Vagina (tissue), 2 donors: ENCODE data around the gene RANGAP1. TPM values are rescaled to one million over a fixed set of nuclear protein-coding genes. Genes with fewer than 3 reads are reported as not detected.

Source experiments
- DNase-seq, 2 donors: peaks; one replicate each; pipeline ENCODE4 v3.0.0-alpha.2; 2017; ENCODE audit errors: extremely low spot score in 2 of 2
- H3K27ac ChIP-seq: fragments of 200-600 bp; sonication (generic); one replicate; pipeline ENCODE4 v1.5.1; 2019
- H3K27me3 ChIP-seq: fragments of 200-600 bp; sonication (generic); one replicate; pipeline ENCODE4 v1.5.1; 2019
- H3K36me3 ChIP-seq, 2 donors: fragments of 200-600 bp; sonication (generic); one replicate each; pipeline ENCODE4 v1.5.1; 2017 to 2019
- H3K4me1 ChIP-seq: fragments of 200-600 bp; sonication (generic); one replicate; pipeline ENCODE4 v1.5.1; 2019
- H3K4me3 ChIP-seq, 2 donors: fragments of 200-600 bp; sonication (generic); 1 replicate in 1 of 2; 2 replicates in 1 of 2; pipeline ENCODE4 v1.5.1; 2016 to 2019
- H3K9me3 ChIP-seq: fragments of 200-600 bp; sonication (generic); one replicate; pipeline ENCODE4 v1.5.1; 2019
- CTCF ChIP-seq, 3 experiments: fragments of 450-650 bp in 2 of 3; fragments of 200-600 bp in 1 of 3; sonication (generic) in 1 of 3; IDR thresholded peaks; one replicate each; pipeline ENCODE4 v1.5.1; 2017 to 2019; ENCODE audit warnings: antibody characterized with exemption in 3 of 3, mild to moderate bottlenecking in 2 of 3, moderate library complexity in 2 of 3
- POLR2A ChIP-seq, 2 donors: fragments of 450-650 bp; IDR thresholded peaks; one replicate each; pipeline ENCODE4 v1.6.1; 2017; ENCODE audit warnings: antibody characterized with exemption in 2 of 2, mild to moderate bottlenecking in 2 of 2, moderate library complexity in 2 of 2
- POLR2AphosphoS5 ChIP-seq, 2 donors: sonication (generic); formaldehyde crosslinking; IDR thresholded peaks; one replicate each; pipeline ENCODE4 v1.9.0; 2017; ENCODE audit warnings: antibody characterized with exemption in 2 of 2, mild to moderate bottlenecking in 2 of 2, low read depth in 1 of 2; ENCODE audit not compliant: insufficient read depth in 1 of 2
- intact Hi-C: fragments of 100-400 bp; cut with DNase I; formaldehyde crosslinking; loops from one replicate; pipeline ENCODE4 v1.15.1; 2023
- total RNA-seq: library from RNA; depleted of rRNA; stranded (reverse); fragments of >200 nt; gene quantifications from one replicate; pipeline ENCODE4 v1.2.3, GENCODE V29; 2016

RANGAP1 gene
- total RNA-seq, 1 donor from 2014 or later: 45.7 TPM

DNA sequence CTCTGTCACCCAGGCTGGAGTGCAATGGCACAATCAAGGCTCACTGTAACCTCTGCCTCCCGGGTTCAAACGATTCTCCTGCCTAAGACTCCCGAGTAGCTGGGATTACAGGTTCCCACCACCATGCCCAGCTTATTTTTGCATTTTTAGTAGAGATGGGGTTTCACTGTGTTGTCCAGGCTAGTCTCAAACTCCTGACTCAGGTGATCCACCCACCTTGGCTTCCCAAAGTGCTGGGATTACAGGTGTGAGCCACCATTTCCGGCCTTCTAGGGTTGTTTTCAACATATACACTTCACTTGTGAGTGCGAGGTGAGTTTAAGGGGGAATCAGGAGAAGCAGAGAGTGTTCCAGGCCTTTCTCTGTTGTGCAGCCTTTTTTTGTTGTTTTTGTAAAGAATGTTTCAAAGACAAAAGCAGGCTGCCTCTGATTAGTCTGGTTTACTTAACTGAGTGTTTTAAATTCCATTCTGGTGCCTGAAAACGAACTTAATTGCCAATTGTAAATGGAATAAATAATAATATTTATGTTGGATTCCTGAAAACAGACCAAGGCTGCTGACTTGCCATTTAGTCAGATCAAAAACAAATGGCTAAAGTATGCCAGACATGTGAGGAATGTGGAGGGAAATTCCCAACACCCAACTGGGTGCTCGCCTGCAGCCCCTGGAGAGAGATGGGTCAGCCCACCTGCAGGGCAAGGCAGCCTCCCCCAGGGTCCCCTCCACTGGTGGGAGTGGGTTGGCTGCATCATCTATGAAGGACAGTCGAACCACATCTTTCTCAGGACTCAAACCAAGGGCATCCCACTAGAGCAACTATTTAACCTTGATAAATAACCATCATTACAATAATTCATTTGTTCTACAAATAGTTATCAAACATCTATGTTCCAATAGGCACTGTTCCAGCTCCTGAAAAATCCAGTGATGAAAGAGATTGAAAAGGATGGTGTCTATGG lies 4.6 kb upstream of the RANGAP1 start:
- no peak for DNase-seq
- Histone ChIP-seq H3K4me1 (peaks cover 10% of the 10 kb centered on the region), H3K27ac (peak overlapping the region; percentile 62), H3K36me3 (no peaks in the 10 kb centered on the region), H3K9me3 (no peaks in the 10 kb centered on the region), H3K4me3 (no peak overlapping the region), H3K27me3 (no peaks in the 10 kb centered on the region)
- intact Hi-C loops: no loop called here
- TF ChIP-seq CTCF (IDR thresholded peaks at IDR 0.05) (no peak), POLR2A (IDR thresholded peaks at IDR 0.05) (no peak), POLR2AphosphoS5 (IDR thresholded peaks at IDR 0.05; ENCODE audit: insufficient read depth in 1 of 2, low read depth in 1 of 2) (peak in 1 of 2 donors; percentile 26)

DNA sequence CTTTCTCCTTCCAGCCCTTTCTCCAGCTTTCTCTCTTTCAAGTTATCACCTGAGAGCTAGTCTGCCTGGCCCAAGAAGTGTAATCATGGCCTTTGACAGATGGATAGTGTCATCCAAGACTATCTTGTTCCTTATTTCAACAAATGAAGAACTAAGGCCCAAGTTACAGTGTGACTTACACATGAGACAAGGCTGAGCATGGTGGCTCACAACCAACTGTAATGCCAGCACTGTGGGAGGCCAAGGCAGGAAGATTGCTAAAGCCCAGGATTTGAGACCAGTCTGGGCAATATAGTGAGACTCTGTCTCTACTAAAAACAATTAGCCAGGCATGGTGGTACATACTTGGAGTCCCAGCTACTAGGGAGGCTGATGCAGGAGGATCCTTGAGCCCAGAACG lies 3.7 kb upstream of the RANGAP1 start:
- H3K27me3 ChIP-seq: no peaks in the 10 kb centered on the region
- intact Hi-C loops: no loop called here
- peaks cover 17% of the 10 kb centered on the region for H3K4me1 ChIP-seq
- no peak for TF ChIP-seq POLR2AphosphoS5 (IDR thresholded peaks at IDR 0.05; ENCODE audit: insufficient read depth in 1 of 2, low read depth in 1 of 2)
- TF ChIP-seq CTCF (IDR thresholded peaks at IDR 0.05): no peak
- no peak for TF ChIP-seq POLR2A (IDR thresholded peaks at IDR 0.05)
- no peak overlapping the region for H3K4me3 ChIP-seq
- H3K36me3 ChIP-seq: no peaks in the 10 kb centered on the region
- DNase-seq: no peak
- H3K9me3 ChIP-seq: no peaks in the 10 kb centered on the region
- H3K27ac ChIP-seq: peak overlapping the region; percentile 62

DNA sequence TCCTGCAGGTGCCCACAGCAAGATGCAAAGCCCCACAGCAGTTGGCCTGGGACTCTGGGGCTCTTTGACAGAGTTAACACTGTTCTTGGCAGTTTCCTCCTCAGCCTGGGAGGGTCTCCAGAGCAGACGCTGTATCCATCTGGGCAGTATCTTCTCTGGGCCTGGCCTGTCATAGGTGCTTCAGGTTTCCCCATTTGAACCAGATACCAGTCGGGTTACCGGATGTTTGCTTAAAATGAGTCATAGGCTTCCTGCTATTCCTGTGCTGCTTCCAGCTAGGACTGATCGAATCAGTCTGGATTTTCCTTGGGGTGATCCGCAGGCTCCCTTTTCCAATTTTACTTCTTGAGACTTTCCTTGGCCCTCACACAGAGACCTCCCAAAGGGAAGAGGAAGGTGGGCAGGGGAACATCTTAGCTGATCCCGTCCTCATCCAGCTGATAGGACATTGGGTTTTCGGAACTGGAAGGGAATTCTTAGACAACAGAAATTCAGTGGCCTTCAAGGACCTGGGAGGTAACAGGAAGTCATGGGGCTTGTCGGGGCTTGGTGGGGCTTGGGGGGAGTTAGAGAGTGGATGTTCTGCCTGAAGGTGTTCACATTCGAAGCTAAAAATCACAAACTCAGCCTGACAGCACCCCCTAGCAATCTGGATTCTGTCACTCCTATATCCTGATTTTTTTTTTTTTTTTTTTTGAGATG lies 2.4 kb upstream of the RANGAP1 start:
- intact Hi-C loops: no loop called here
- H3K4me1 ChIP-seq: peaks cover 19% of the 10 kb centered on the region
- TF ChIP-seq POLR2AphosphoS5 (IDR thresholded peaks at IDR 0.05; ENCODE audit: insufficient read depth in 1 of 2, low read depth in 1 of 2): peak in 1 of 2 donors; percentile 91
- no peak for TF ChIP-seq POLR2A (IDR thresholded peaks at IDR 0.05)
- TF ChIP-seq CTCF (IDR thresholded peaks at IDR 0.05): no peak
- DNase-seq: no peak
- H3K4me3 ChIP-seq: no peak overlapping the region
- H3K27me3 ChIP-seq: no peaks in the 10 kb centered on the region
- peak overlapping the region; percentile 62 for H3K27ac ChIP-seq
- no peaks in the 10 kb centered on the region for H3K9me3 ChIP-seq
- H3K36me3 ChIP-seq: no peaks in the 10 kb centered on the region

DNA sequence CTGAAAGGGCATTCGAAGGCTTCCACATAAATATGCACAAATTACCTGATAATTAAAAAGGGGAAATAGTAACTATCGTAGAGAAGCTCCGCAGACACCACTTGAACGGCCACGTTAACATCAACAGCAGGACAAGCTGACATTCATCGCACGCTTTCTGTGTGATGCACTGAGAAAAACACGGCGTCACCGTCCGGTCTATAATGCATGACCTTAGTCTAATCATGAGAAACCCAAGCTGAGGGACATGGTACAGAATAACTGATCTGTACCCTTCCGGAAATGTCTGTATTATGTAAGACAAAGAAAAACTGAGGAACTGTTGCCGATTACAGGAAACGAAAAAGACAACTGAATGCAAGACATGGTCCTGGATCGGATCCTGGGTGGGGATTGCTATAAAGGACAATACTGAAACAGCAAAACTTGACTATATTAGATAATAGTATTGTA lies 678 bp upstream of the RANGAP1 start:
- intact Hi-C loops: no loop called here
- TF ChIP-seq POLR2AphosphoS5 (IDR thresholded peaks at IDR 0.05; ENCODE audit: insufficient read depth in 1 of 2, low read depth in 1 of 2): no peak
- TF ChIP-seq POLR2A (IDR thresholded peaks at IDR 0.05): peak in 1 of 2 donors; percentile 17
- H3K27ac ChIP-seq: peak overlapping the region; percentile 85
- no peaks in the 10 kb centered on the region for H3K9me3 ChIP-seq
- H3K4me1 ChIP-seq: peaks cover 19% of the 10 kb centered on the region
- DNase-seq: no peak
- H3K36me3 ChIP-seq: peaks cover 0 to 7% of the 10 kb centered on the region in 2 donors
- no peaks in the 10 kb centered on the region for H3K27me3 ChIP-seq
- peak overlapping the region; percentile 55 to 84 for H3K4me3 ChIP-seq

DNA sequence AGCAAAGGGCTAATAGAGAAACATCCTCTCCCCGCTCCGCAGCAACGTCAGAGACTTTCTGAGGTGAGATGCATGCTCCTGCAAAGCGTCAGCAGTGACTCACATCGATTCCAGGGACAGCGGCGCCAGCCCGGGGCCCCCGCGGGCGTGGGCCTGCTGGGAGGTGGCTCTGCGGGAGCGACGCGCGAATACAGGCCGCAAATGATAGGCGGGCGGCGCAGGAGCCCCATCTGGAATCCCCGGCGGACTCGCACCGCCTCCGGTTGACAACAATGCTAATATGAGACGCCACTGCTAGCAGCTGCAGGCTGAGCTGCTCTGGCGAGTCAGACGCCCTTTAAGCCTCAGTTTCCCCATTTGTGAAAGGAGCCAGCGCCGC lies 557 bp downstream of the RANGAP1 start:
- intact Hi-C loops: no loop called here
- peak overlapping the region; percentile 84 to 96 for H3K4me3 ChIP-seq
- DNase-seq: no peak
- H3K4me1 ChIP-seq: peaks cover 25% of the 10 kb centered on the region
- no peaks in the 10 kb centered on the region for H3K9me3 ChIP-seq
- no peaks in the 10 kb centered on the region for H3K27me3 ChIP-seq
- peaks cover 0 to 9% of the 10 kb centered on the region in 2 donors for H3K36me3 ChIP-seq
- H3K27ac ChIP-seq: peak overlapping the region; percentile 94
- TF ChIP-seq CTCF (IDR thresholded peaks at IDR 0.05): no peak
- peak in 1 of 2 donors; percentile 6 for TF ChIP-seq POLR2AphosphoS5 (IDR thresholded peaks at IDR 0.05; ENCODE audit: insufficient read depth in 1 of 2, low read depth in 1 of 2)
- no peak for TF ChIP-seq POLR2A (IDR thresholded peaks at IDR 0.05)
